Trophoblast cell (in vitro differentiated cells and primary cell): ENCODE measurements around the gene KCNIP2.

Experiments
- DNase-seq, 2 donors: peaks; one replicate each; pipeline ENCODE4 v3.0.0-alpha.2; 2016
- H2AFZ ChIP-seq: 2 replicates; pipeline ENCODE4 v1.6.1; 2013; ENCODE audit warnings: low read length, moderate library complexity, mild to moderate bottlenecking; ENCODE audit not compliant: insufficient read depth, poor library complexity
- H2AK5ac ChIP-seq: 2 replicates; pipeline ENCODE4 v1.6.1; 2013; ENCODE audit warnings: mild to moderate bottlenecking, low read length
- H2BK120ac ChIP-seq: 2 replicates; pipeline ENCODE4 v1.6.1; 2013; ENCODE audit warnings: low read length, mild to moderate bottlenecking, moderate library complexity; ENCODE audit not compliant: insufficient read depth, poor library complexity
- H2BK12ac ChIP-seq: 2 replicates; pipeline ENCODE4 v1.6.1; 2013; ENCODE audit warnings: mild to moderate bottlenecking, low read length, moderate library complexity
- H2BK5ac ChIP-seq: 2 replicates; pipeline ENCODE4 v1.6.1; 2013; ENCODE audit warnings: low read length, low read depth, moderate library complexity, mild to moderate bottlenecking; ENCODE audit not compliant: poor library complexity
- H3K14ac ChIP-seq: 2 replicates; pipeline ENCODE4 v1.6.1; 2013; ENCODE audit warnings: mild to moderate bottlenecking, low read length
- H3K18ac ChIP-seq: 2 replicates; pipeline ENCODE4 v1.6.1; 2013; ENCODE audit warnings: mild to moderate bottlenecking, low read length
- H3K23ac ChIP-seq: 2 replicates; pipeline ENCODE4 v1.6.1; 2013; ENCODE audit warnings: low read length
- H3K27ac ChIP-seq: 2 replicates; pipeline ENCODE4 v1.5.1; 2013; ENCODE audit warnings: low read depth, mild to moderate bottlenecking, inconsistent platforms, low read length, moderate library complexity
- H3K27me3 ChIP-seq: 2 replicates; pipeline ENCODE4 v1.6.1; 2013; ENCODE audit warnings: inconsistent platforms, mild to moderate bottlenecking, low read length, moderate library complexity; ENCODE audit not compliant: insufficient read depth
- H3K36me3 ChIP-seq, 2 experiments: 1 replicate in 1 of 2; 2 replicates in 1 of 2; pipeline ENCODE4 v1.6.1; 2013; ENCODE audit warnings: low read length in 2 of 2, mild to moderate bottlenecking in 2 of 2, moderate library complexity in 1 of 2; ENCODE audit not compliant: insufficient read depth in 2 of 2, control insufficient read depth in 1 of 2
- H3K4ac ChIP-seq: 2 replicates; pipeline ENCODE4 v1.6.1; 2013; ENCODE audit warnings: low read depth, mild to moderate bottlenecking, low read length, moderate library complexity
- H3K4me1 ChIP-seq, 2 experiments: 1 replicate in 1 of 2; 2 replicates in 1 of 2; pipeline ENCODE4 v1.6.1; 2013; ENCODE audit warnings: low read length in 2 of 2, mild to moderate bottlenecking in 2 of 2, moderate library complexity in 1 of 2; ENCODE audit not compliant: insufficient read depth in 2 of 2, control insufficient read depth in 1 of 2
- H3K4me2 ChIP-seq: 2 replicates; pipeline ENCODE4 v1.6.1; 2013; ENCODE audit warnings: inconsistent platforms, mild to moderate bottlenecking, low read length, moderate library complexity
- H3K4me3 ChIP-seq: 2 replicates; pipeline ENCODE4 v1.5.1; 2013; ENCODE audit warnings: mild to moderate bottlenecking, low read depth, low read length, inconsistent platforms
- H3K79me1 ChIP-seq: one replicate; pipeline ENCODE4 v1.6.1; 2013; ENCODE audit warnings: low read length
- H3K79me2 ChIP-seq: 2 replicates; pipeline ENCODE4 v1.6.1; 2013; ENCODE audit warnings: low read length, mild to moderate bottlenecking; ENCODE audit not compliant: control insufficient read depth, insufficient read depth, poor library complexity
- H3K9ac ChIP-seq: 2 replicates; pipeline ENCODE4 v1.6.1; 2013; ENCODE audit warnings: mild to moderate bottlenecking, low read length
- H3K9me3 ChIP-seq: 2 replicates; pipeline ENCODE4 v1.6.1; 2013; ENCODE audit warnings: low read depth, mild to moderate bottlenecking, control low read depth, inconsistent platforms, low read length; ENCODE audit not compliant: insufficient read depth
- H4K12ac ChIP-seq: 2 replicates; pipeline ENCODE4 v1.6.1; 2013; ENCODE audit warnings: low read depth, mild to moderate bottlenecking, low read length, moderate library complexity
- H4K8ac ChIP-seq: 2 replicates; pipeline ENCODE4 v1.6.1; 2013; ENCODE audit warnings: low read depth, mild to moderate bottlenecking, low read length, moderate library complexity
- H4K91ac ChIP-seq: one replicate; pipeline ENCODE4 v1.6.1; 2013; ENCODE audit warnings: low read depth, mild to moderate bottlenecking, low read length, moderate library complexity
- WGBS: extraction: QIAGEN DNeasy Blood & Tissue Kit; methylation state at CpG from one replicate; pipeline ENCODE4 v1.1.7; 2013; ENCODE audit warnings: missing lambda C conversion rate; ENCODE audit not compliant: insufficient read length, insufficient coverage; ENCODE audit errors: extremely low coverage; 5-methylcytosine and 5-hydroxymethylcytosine counted together

The KCNIP2 gene

GRCh38 chr10:101848894-101849351 is 5.3 kb upstream of the KCNIP2 start:
- no peak overlapping the region for H2BK5ac ChIP-seq
- H2BK12ac ChIP-seq = no peak overlapping the region
- no peaks in the 10 kb centered on the region for H3K27me3 ChIP-seq
- H3K79me1 ChIP-seq = no peaks in the 10 kb centered on the region
- no peak overlapping the region for H4K91ac ChIP-seq
- no peak overlapping the region for H3K4ac ChIP-seq
- H4K12ac ChIP-seq = no peak overlapping the region
- H4K8ac ChIP-seq = no peak overlapping the region
- DNase-seq = no peak
- H2AFZ ChIP-seq = no peak overlapping the region
- H3K23ac ChIP-seq = no peak overlapping the region
- H3K79me2 ChIP-seq = no peaks in the 10 kb centered on the region
- H2AK5ac ChIP-seq = no peak overlapping the region
- H3K9me3 ChIP-seq = no peaks in the 10 kb centered on the region
- WGBS = no CpG with 5 or more reads among the region's 3 CpGs
- no peak overlapping the region for H3K4me3 ChIP-seq
- no peak overlapping the region for H3K14ac ChIP-seq
- no peak overlapping the region for H2BK120ac ChIP-seq
- no peak overlapping the region for H3K9ac ChIP-seq
- H3K36me3 ChIP-seq = peaks cover 0 to 2% of the 10 kb centered on the region in 2 experiments
- H3K4me2 ChIP-seq = no peak overlapping the region
- no peak overlapping the region for H3K18ac ChIP-seq
- H3K4me1 ChIP-seq = peaks cover 0 to 2% of the 10 kb centered on the region in 2 experiments
- no peak overlapping the region for H3K27ac ChIP-seq

- Histone ChIP-seq H3K79me2 (no peaks in the 10 kb centered on the region), H4K8ac (no peak overlapping the region), H3K27ac (no peak overlapping the region), H4K91ac (no peak overlapping the region), H3K9me3 (no peaks in the 10 kb centered on the region), H3K4me1 (peaks cover 0 to 4% of the 10 kb centered on the region in 2 experiments), H2BK120ac (no peak overlapping the region), H3K9ac (no peak overlapping the region), H3K36me3 (peaks cover 0 to 2% of the 10 kb centered on the region in 2 experiments), H3K4me3 (no peak overlapping the region), H2BK5ac (no peak overlapping the region), H3K4me2 (no peak overlapping the region), H4K12ac (no peak overlapping the region), H3K18ac (no peak overlapping the region), H3K79me1 (no peaks in the 10 kb centered on the region), H3K23ac (no peak overlapping the region), H2BK12ac (no peak overlapping the region), H2AK5ac (no peak overlapping the region), H3K14ac (no peak overlapping the region), H2AFZ (no peak overlapping the region), H3K27me3 (no peaks in the 10 kb centered on the region), H3K4ac (no peak overlapping the region)
- DNase-seq = no peak
- no CpG with 5 or more reads among the region's 4 CpGs for whole genome bisulfite sequencing
These were observed 4.8 kb upstream of the KCNIP2 start for GRCh38 chr10:101848408-101848807.

- Histone ChIP-seq H3K79me2 (no peaks in the 10 kb centered on the region), H2BK5ac (no peak overlapping the region), H3K27me3 (peaks cover 6% of the 10 kb centered on the region), H4K8ac (no peak overlapping the region), H3K4me3 (no peak overlapping the region), H3K36me3 (peaks cover 0 to 2% of the 10 kb centered on the region in 2 experiments), H3K9me3 (no peaks in the 10 kb centered on the region), H3K9ac (no peak overlapping the region), H4K91ac (no peak overlapping the region), H3K27ac (no peak overlapping the region), H3K4ac (no peak overlapping the region), H3K4me2 (no peak overlapping the region), H3K79me1 (no peaks in the 10 kb centered on the region), H3K4me1 (peaks cover 0 to 4% of the 10 kb centered on the region in 2 experiments), H2BK120ac (no peak overlapping the region), H4K12ac (no peak overlapping the region), H3K18ac (no peak overlapping the region), H2BK12ac (no peak overlapping the region), H3K14ac (no peak overlapping the region), H3K23ac (no peak overlapping the region), H2AFZ (no peak overlapping the region), H2AK5ac (no peak overlapping the region)
- no peak for DNase-seq
- no CpG with 5 or more reads among the region's 3 CpGs for WGBS
These were observed 2.3 kb upstream of the KCNIP2 start for GRCh38 chr10:101845893-101846292.

GRCh38 chr10:101841826-101842225 is 1.8 kb downstream of the KCNIP2 start:
- no peak overlapping the region for H4K8ac ChIP-seq
- H3K14ac ChIP-seq = no peak overlapping the region
- no peak overlapping the region for H3K9ac ChIP-seq
- H3K23ac ChIP-seq = no peak overlapping the region
- no peaks in the 10 kb centered on the region for H3K9me3 ChIP-seq
- H3K18ac ChIP-seq = no peak overlapping the region
- H3K27ac ChIP-seq = no peak overlapping the region
- H2AK5ac ChIP-seq = no peak overlapping the region
- H2BK12ac ChIP-seq = no peak overlapping the region
- H3K4me2 ChIP-seq = no peak overlapping the region
- no peak overlapping the region for H4K12ac ChIP-seq
- H3K27me3 ChIP-seq = peaks cover 6% of the 10 kb centered on the region
- H2BK5ac ChIP-seq = no peak overlapping the region
- H3K79me1 ChIP-seq = no peaks in the 10 kb centered on the region
- no peak overlapping the region for H4K91ac ChIP-seq
- H2AFZ ChIP-seq = no peak overlapping the region
- no peak overlapping the region for H2BK120ac ChIP-seq
- H3K4ac ChIP-seq = no peak overlapping the region
- H3K79me2 ChIP-seq = no peaks in the 10 kb centered on the region
- no peak for DNase-seq
- H3K4me3 ChIP-seq = no peak overlapping the region
- H3K4me1 ChIP-seq = peaks cover 3 to 6% of the 10 kb centered on the region in 2 experiments
- H3K36me3 ChIP-seq = no peaks in the 10 kb centered on the region
